Astrocyte (in vitro differentiated cells and primary cell): Measurements from ENCODE around the gene NAA35.

Experiments
- CTCF ChIP-seq: IDR thresholded peaks from 2 replicates; pipeline ENCODE4 v1.5.1; 2011; ENCODE audit warnings: low read depth, mild to moderate bottlenecking, inconsistent platforms, low read length, moderate library complexity; ENCODE audit not compliant: insufficient read depth
- EZH2 ChIP-seq: IDR thresholded peaks from 2 replicates; pipeline ENCODE4 v1.6.1; 2012; ENCODE audit warnings: mild to moderate bottlenecking, low read length, inconsistent platforms; ENCODE audit not compliant: insufficient read depth

- no peak for TF ChIP-seq CTCF
- no peak for TF ChIP-seq EZH2
Observed at GRCh38 chr9:86046930-86047341, 106.0 kb downstream of the NAA35 start.
